Measurements from ENCODE around the gene TRAPPC3L. TPM values are rescaled to one million over a fixed set of nuclear protein-coding genes. Genes with fewer than 3 reads are reported as not detected.
A peak's percentile ranks its signal among the peaks of the same experiment; 100 is the strongest.

Gene TRAPPC3L
- total and polyA plus RNA-seq, 2 of the 13 experiments (the other 11 are each of a cell fraction or from before 2014, with no cell fraction given), result not detected

- TF ChIP-seq ZBTB49 (CRISPR knock-in tag; IDR thresholded peaks at IDR 0.05; ENCODE audit: borderline replicate concordance) (no peak), ZNF782 (CRISPR knock-in tag; IDR thresholded peaks at IDR 0.05; ENCODE audit: borderline replicate concordance) (no peak), ZNF251 (CRISPR knock-in tag; IDR thresholded peaks at IDR 0.05) (no peak), TAF15 (IDR thresholded peaks at IDR 0.05; ENCODE audit: low read depth, low read length, poor library complexity, severe bottlenecking) (no peak), RERE (CRISPR knock-in tag; IDR thresholded peaks at IDR 0.05; ENCODE audit: low read depth) (peak; percentile 76), USF2 (IDR thresholded peaks at IDR 0.05; ENCODE audit: low read depth, low read length) (no peak), USF2 (CRISPR knock-in tag; IDR thresholded peaks at IDR 0.05; ENCODE audit: borderline replicate concordance) (no peak), DR1 (CRISPR knock-in tag; IDR thresholded peaks at IDR 0.05) (no peak), FIP1L1 (IDR thresholded peaks at IDR 0.05; ENCODE audit: borderline replicate concordance, insufficient read depth, low read depth, low read length) (no peak), ZNF704 (CRISPR knock-in tag; IDR thresholded peaks at IDR 0.05; ENCODE audit: borderline replicate concordance) (no peak)
Measured at GRCh38 chr6:116550796-116551195, 5.3 kb upstream of the TRAPPC3L start (continued).

Data from HepG2 (cell line).